Mesenteric fat pad (tissue), 1 donor: Measurements from ENCODE around the gene GTF2I. TPM values are rescaled to one million over a fixed set of nuclear protein-coding genes. Genes with fewer than 3 reads are reported as not detected.
"Not testable (repeated sequence)": the region's sequence is repeated elsewhere in the genome, so short reads cannot be mapped to it uniquely, and the experiment has no call there.

Source experiments
- DNase-seq: peaks from one replicate; pipeline ENCODE4 v3.0.0-alpha.2; 2020; ENCODE audit warnings: low spot score
- total RNA-seq: library from RNA; stranded (reverse); fragmentation: NEBNext Ultra II Directional; extraction: Animal tissue kit (Norgen Biotek cat#: 25700); gene quantifications from one replicate; pipeline ENCODE4 v1.2.1, GENCODE V29; 2021
- donor health status: DM: yes; HTN: yes; CAD: no.

GTF2I gene
- total RNA-seq, 1 donor from 2014 or later: 219 TPM

GRCh38 chr7:74656441-74656836 is 1.1 kb upstream of the GTF2I start:
- DNase-seq: no peak

DNA sequence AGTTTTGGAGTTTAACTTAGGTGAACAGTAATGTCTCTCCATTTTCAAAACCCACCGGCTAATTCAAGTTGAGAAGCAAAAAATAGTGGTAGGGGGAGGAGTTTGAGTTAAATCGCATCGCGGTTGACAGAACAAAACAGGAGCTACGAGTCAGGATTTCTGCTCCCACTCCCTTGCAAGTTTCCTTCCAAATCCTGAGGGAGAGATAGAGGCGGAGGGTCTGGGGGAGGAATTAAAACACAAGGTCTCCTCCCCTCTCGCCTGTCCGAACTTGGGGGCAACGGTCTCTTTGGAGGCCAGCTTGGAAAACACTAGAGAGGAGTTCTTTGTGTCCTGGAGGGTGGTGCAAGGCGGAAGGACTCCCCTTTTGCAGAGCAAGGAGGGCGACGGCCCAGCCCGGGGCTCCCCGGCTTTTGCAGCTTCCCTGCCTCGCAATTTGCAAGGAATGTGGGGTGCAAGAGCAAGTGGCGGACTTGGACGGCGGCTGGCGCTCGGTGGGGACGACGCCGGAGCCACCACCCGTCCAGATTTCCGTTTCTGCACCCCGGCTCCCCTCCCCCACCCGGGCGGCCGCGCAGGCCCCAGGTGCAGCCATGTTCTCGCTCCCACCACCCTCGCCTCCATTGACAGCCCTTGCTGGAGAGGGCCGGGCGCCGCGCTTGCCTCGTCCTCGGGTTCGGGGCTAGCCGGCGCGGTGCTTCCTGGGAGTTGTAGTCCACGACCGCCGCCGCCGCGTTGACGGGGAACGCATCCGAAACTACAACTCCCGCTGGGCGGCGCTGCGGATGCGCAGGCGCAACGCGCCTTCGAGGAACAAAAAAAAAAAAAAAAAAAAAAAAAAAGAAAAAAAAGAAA is 454 bp upstream of the GTF2I start:
- DNase-seq: peak; percentile 100

GRCh38 chr7:74658178-74659004 is 873 bp downstream of the GTF2I start:
- peak; percentile 95 for DNase-seq

DNA sequence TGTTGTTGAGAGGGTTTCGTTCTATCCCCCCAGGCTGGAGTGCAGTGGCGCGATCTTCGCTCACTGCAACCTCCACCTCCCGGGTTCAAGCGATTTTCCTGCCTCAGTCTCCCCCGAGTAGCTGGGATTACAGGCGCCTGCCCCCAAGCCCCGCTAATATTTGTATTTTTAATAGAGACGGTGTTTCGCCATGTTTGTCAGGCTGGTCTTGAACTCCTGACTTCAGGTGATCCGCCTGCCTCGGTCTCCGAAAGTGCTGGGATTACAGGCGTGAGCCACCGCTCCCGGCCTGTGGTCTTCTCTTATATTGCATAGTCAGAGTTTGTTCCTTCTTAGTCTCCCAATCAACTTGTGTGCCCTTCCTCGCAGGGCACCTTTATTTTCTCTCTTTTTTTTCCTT is 2.7 kb downstream of the GTF2I start:
- DNase-seq: not testable (repeated sequence)

- DNase-seq: not testable (repeated sequence)
Observed at GRCh38 chr7:74661836-74662794, 4.6 kb downstream of the GTF2I start.

GRCh38 chr7:74665296-74665938 is 7.9 kb downstream of the GTF2I start:
- peak; percentile 51 for DNase-seq

DNA sequence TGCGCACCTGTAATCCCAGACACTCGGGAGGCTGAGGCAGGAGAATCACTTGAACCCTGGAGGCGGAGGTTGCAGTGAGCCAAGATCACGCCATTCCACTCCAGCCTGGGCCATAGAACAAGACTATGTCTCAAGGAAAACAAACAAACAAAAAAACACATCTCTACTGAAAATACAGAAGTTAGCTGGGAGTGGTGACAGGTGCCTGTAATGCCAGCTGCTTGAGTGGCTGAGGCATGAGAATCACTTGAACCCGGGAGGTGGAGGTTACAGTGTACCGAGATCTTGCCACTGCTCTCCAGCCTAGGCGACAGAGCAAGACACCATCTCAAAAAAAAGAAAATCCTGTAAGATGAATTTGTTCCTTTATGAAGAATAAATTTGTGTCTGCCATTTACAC is 9.5 kb downstream of the GTF2I start:
- peak; percentile 22 for DNase-seq

DNA sequence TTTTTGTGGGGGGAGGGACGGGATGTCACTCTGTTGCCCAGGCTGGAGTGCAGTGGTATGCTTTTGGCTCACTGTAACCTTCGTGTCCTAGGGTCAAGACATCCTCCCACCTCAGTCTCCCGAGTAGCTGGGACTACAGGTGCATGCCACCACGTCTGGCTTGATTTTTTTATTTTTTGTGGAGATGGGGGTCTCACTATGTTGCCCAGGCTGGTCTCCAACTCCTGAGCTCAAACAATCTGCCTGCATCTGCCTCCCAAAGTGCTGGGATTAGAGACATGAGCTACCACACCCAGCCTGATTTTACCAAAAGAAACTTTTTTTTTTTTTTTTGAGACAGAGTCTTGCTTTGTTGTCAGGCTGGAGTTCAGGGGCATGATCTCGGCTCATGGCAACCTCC is 10.0 kb downstream of the GTF2I start:
- peak; percentile 26 for DNase-seq

GRCh38 chr7:74671602-74672001 is 14.1 kb downstream of the GTF2I start:
- DNase-seq: peak; percentile 26

GRCh38 chr7:74672343-74672915 is 14.9 kb downstream of the GTF2I start:
- DNase-seq: no peak

DNA sequence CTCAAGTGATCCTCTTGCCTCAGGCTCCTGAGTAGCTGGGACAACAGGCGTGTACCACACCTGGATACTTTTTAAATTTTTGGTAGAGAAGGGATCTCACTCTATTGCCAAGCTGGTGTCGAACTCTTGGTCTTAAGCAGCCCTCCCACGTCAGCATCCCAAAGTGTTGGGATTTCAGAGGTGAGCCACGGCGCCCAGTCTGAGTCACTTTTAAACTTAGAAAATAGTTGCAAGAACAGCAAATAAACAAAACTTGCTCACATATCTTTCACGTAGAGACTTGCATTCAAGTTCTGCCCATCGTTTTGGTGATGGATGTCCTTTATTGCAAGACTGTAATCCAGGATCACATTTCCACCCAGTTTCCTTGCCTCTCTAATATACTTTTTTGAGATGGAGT is 16.6 kb downstream of the GTF2I start:
- no peak for DNase-seq

DNA sequence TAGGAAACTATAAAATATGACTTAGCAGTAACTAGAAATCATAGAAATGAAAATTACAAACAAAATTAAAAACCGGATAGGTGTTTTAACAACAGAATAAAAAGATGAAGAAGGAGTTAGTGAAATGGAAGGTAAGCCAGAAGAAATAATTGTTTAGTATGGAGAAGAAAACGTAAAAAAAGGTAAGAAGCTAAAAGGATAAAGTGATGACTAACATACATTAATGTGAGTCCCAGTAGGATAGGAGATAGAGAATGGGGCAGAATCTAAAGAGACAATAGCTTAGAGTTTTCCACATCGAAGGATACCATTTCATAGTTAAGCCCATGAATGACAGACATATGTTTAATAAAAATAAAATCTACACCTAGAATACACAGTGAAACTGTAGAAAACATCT is 25.3 kb downstream of the GTF2I start:
- DNase-seq: no peak

DNA sequence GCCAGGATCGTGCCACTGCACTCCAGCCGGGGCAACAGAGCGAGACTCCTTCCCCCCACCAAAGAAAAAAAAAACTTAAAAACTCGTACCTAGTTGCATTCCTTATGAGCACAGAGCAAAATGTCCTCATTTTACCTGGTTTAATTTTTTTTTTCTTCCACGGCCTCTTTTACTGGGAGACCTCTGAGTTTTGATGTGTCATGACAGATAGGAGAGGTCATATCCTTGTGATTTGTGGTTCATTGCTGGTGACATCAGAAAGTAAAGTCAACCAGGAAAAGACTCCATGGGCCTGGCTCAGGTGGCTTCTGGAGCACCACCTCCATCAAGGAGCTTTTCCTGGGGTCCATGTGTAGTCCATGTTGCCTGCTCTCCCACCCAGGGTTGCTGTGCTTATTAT is 26.3 kb downstream of the GTF2I start:
- DNase-seq: no peak

DNA sequence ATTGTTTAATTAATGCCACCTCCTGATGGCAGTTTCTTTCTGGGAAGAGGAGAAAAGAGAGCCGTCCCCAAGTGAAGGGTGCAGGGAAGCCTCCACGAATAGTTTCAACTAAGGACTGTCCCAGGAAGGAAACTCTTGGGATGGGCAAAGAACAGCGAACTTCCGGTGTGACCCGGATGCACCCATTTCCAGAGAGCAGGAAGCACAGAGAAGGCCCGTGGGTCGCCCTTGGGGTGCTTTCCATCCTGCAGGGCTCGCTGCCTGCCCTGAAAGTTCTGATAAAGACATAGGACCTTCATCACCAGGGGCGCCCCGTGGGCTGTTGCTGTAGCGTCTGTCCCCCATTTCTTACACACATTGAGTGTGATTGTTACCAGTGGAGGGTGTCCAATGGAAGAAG is 27.0 kb downstream of the GTF2I start:
- DNase-seq: no peak

DNA sequence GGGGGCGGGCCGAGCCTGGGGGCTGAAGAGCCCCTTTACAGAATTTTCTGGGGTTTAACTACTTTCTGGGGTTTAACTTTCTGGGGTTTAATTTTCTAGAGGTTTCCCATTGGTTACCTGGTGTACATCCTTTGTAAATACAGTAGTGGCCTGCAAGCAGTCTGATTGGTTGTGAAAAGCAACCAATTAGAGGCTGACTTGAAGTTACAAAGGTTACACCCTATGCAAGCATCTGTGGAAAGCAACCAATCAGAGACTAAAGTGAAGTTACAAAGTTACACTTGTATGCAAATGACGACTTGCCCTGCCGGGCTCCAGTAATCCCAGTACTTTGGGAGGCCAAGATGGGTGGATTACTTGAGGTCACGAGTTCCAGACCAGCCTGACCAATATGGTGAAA is 27.4 kb downstream of the GTF2I start:
- no peak for DNase-seq

DNA sequence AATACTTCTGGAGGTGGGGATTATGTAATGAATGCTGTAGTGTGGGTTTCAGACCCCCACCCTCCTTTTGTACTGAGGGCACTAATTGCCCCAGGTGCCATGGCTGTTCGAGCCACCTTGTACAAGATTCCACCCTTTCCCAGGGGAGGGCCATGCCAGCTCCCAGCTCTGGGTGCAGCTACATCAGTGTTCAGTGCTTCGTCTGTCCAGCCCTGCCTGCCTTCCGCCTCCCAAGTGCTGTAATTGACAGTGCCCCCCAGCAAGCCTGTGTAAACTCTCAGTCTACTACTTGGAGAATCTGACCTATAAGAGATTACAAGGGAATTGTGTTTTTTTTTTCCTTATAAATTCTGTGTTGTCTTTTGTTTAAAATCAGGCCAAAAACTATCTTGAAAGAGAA is 33.0 kb downstream of the GTF2I start:
- no peak for DNase-seq

DNA sequence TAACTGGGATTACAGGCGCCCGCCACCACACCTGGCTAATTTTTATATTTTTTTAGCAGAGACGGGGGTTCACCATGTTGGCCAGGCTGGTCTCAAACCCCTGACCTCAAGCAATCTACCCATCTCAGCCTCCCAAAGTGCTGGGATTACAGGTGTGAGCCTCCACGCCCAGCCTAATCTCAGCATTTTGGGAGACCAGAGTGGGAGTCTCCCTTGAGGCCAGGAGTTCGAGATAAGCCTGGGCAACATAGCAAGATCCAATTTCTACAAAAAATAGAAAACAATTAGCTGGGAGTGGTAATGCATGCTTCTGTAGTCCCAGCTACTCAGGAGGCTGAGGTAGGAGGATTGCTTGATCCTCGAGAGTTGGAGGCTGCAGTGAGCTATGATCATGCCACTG is 46.9 kb downstream of the GTF2I start:
- DNase-seq: not testable (repeated sequence)

GRCh38 chr7:74707238-74707637 is 49.7 kb downstream of the GTF2I start:
- no peak for DNase-seq

DNA sequence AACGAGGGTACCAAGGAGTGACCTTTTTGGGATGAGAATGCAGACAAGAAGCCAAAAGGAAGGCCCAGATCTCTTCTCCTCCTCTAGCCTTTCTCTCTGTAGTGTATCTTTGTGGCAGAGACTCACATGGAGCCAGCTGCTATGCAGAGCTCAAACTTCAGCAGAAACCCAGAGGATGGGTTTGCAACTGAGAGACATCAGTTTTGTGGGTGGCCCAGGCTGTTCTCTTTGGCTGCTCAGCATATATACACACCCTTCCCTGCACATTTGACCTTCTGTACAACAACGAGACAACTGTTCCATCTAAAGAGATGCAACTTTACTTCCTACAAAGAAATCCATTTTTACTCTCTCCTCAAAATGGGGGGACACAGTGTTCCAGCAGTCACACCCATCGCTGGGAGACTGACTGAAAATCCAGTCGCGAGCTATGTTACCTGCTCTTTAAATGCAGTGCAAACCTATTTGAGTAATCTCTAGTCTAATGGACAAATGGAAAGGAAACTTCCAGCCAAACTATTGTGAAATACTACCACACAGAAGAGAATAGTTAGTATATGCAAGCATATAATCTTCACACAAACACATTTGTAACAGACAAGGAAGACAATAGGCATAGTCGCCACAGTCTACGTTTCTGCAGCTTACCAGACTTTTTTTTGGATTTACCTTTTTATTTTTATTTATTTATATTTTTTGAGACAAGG is 51.2 kb downstream of the GTF2I start:
- no peak for DNase-seq
